ENCODE data around the gene EPS8L1.

EPS8L1 gene

GRCh38 chr19:55080968-55081769, 5.5 kb downstream of the EPS8L1 start:
- DNase-seq = peak; percentile 78

- DNase-seq = no peak
Observed at GRCh38 chr19:55081770-55082019, 6.0 kb downstream of the EPS8L1 start.

- DNase-seq = no peak
Observed at GRCh38 chr19:55082020-55082851, 6.6 kb downstream of the EPS8L1 start.

- DNase-seq = no peak
Observed at GRCh38 chr19:55083004-55083850, 7.6 kb downstream of the EPS8L1 start.

- DNase-seq = no peak
Observed at GRCh38 chr19:55084416-55084815, 8.7 kb downstream of the EPS8L1 start.

GRCh38 chr19:55085923-55086715, 10.4 kb downstream of the EPS8L1 start:
- DNase-seq = no peak

- peak; percentile 80 for DNase-seq
Observed at GRCh38 chr19:55086730-55087541, 11.3 kb downstream of the EPS8L1 start.

GRCh38 chr19:55087542-55087901, 11.9 kb downstream of the EPS8L1 start:
- DNase-seq = no peak

- DNase-seq = no peak
Observed at GRCh38 chr19:55088021-55088451, 12.4 kb downstream of the EPS8L1 start.

- peak; percentile 78 for DNase-seq
Observed at GRCh38 chr19:55088543-55089341, 13.1 kb downstream of the EPS8L1 start.

GRCh38 chr19:55089342-55089944, 13.8 kb downstream of the EPS8L1 start:
- DNase-seq = no peak

- no peak for DNase-seq
Observed at GRCh38 chr19:55090564-55090963, 14.9 kb downstream of the EPS8L1 start.

GRCh38 chr19:55091126-55091910, 15.6 kb downstream of the EPS8L1 start:
- no peak for DNase-seq

GRCh38 chr19:55091955-55092354, 16.3 kb downstream of the EPS8L1 start:
- DNase-seq = no peak

- no peak for DNase-seq
Observed at GRCh38 chr19:55092423-55093318, 17.0 kb downstream of the EPS8L1 start.

- no peak for DNase-seq
Observed at GRCh38 chr19:55094456-55095259, 19.0 kb downstream of the EPS8L1 start.

- no peak for DNase-seq
Observed at GRCh38 chr19:55095260-55096060, 19.8 kb downstream of the EPS8L1 start.

All from NCI-H345 (cell line).